GM19023 (cell line): ENCODE measurements around the gene TRIM62.

Experiments used
- ATAC-seq: cut with Tn5 transposase; IDR thresholded peaks from one replicate; pipeline ENCODE4 v1.9.1; 2021; ENCODE audit warnings: mild to moderate bottlenecking, moderate library complexity; ENCODE audit not compliant: unreplicated experiment

TRIM62 gene

DNA sequence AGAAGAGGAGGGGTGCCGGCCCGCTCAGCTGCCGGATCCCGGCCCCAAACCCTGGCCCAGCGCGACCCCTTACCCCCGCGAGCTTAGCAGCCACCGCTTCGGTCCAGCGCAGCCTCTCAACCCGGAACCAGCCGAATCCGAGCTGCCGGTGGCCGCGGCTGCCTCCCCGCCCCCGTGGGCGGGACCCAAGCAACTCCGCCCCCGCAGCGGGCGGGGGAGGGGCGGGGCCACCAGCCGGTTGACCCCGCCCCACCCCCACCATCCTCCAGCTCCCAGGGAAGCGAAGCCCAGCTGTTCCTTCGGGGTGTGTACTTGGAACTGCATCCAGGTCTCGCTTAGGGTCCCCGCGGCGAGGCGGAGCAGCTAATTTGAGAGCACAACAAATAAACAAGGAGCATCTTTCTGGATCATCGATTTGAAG, at the start of gene TRIM62:
TRIM62 (minus strand) TSS at position 123 of the 421 bp plus-strand sequence. CDS start 611 bp downstream, outside the sequence.
- peak; percentile 58 for ATAC-seq

DNA sequence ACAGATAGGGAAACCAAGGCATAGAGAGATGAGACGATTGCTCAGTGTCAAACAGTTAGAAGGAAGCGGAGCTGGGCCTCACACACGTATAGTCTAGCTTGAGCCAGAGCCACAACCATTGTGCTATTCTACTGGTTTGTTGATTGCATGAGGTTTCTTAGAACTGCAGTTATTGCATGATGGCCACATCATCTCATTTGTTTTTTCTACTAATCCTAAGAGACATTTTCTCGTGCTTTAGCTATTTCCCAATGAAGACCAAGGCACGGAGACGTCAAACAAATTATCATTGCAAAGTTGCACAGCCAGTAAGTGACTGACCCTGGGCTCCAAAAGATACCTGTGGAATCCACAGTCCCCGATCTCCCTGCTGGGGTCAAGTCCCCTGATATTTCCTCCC, 49.3 kb upstream of the TRIM62 start:
- no peak for ATAC-seq

DNA sequence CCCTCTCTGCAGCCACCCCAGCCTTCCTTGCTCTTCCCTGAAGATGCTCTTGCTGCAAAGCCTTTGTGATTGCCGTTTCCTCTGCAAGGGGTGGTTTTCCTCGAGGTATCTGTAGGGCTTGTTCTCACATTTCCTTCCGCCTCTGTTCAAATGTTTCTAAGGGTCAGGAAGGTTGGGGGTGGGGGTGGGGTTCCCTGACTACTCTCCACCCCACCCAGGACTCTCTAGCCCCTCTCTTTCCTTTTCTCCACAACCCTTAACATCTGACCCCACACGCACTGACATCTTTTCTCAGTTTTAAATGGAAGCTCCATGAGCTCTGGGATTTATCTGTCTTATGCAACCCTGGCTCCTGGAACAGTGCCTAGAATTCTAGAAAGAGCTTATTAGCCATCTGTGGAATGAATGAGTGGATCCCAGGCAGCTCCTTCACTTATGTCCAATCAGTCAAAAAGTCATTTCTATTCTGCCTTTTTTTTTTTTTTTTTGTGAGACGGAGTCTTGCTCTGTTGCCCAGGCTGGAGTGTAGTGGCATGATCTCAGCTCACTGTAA, 47.2 kb upstream of the TRIM62 start:
- ATAC-seq, result no peak

DNA sequence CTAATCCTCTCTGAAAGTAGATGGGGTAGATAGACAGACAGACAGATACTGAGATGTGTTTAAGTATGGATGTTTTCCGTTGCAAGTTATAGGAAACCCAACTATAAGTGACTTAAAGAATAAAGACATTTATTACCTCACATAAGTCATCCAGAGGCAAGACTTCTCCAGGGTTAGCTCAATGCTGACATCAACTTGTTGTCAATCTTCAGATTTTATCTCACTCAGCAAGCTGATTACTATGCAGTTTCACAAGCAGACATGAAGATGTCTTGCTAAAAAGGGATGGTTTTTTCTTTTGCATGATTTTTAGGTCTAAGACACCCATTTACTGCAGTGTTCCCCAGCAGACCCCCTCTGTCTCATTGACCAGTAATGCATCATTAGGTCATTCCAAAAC, 43.7 kb upstream of the TRIM62 start:
- no peak for ATAC-seq

DNA sequence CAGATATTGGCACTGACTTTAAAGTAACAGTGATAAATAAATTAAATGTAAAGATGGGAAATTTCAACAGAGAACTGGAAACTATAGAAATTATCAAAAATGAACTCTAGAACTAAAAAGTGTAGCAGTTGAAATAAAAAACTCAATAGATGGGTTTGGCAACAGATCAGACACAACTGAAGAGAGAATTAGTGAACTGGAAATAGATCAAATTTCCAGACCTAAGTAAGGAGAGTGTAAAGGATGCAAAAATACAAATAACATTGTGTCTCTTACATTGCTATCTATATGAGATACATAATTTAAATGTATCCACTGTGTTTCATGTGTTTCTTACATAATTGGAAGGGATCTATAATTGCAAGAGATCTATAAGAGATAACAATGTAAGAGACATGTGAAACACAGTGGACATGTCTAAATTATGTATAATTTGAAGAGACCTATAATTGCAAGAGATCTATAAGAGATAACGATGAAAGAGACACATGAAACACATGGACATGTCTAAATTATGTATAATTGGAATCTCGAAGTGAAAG, 42.4 kb upstream of the TRIM62 start:
- ATAC-seq, result no peak

DNA sequence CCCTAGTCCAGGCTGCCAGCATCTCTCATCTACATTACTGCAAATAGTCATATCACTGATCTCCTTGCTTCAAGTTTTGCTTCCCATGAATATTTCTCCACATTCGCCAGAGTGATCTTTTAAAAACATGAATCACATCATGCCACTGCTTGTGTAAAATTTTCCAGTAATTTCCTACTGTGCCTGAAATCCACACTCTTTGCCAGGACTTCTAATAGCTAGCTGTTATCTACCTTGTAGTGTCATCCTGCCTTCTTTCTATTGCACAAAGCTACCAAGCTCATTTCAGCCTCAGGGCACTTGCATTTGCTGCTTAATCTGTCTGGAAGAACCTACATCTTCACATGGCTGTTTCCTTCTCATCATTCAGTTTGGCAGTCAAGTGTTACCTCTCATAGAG, 40.5 kb upstream of the TRIM62 start:
- no peak for ATAC-seq

DNA sequence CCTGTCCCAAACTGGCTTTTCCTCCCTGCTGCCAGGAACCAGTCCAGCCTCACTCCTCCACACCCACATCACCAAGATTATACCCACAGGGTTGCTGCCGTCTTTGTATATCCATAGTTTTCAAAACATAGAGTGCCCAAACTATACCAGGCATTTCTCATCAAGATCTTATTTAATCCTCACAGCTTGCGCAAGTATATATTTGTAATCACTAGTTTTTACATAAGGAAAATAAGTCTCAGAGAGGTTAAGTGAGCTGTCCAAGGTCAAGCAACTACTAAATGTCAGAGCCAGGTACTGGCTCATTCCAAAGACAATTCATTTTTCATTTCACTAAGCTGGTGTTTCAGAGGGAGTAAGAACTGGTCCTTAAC, 39.5 kb upstream of the TRIM62 start:
- ATAC-seq, result no peak

DNA sequence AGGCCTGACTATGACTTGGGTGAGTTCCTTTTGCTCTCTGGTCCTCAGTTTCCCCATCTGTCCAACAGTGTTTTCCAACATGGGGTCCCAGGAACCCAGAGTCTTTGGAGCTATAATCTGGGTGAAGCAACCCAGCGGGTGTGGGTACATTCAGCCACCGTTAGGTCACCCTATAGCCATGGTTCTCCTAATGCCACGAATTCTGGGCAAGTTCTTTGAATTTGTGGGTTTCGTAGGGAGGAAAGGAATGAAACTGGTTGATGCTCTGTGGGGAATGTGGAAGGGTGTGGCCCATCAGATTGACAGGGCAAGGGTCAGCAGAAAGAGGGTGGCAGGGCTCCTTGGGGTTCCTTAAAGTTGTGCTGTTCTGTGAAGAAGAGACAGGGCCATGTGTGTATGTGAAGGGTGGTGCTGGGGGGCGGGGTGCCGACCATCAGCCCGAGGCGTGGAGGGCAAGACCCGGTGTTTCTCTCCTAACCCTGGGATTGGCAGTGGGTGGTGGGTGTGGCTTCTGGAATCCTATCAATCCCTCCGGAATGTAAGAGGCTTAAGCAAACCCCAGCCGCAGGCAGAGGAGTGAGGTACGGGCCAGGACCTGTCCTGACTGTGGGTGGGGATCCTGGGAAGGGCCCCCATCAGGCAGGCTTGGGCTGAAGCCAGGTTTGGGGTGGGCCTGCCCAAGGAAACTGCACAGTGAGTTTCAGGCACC, 39.0 kb upstream of the TRIM62 start:
- ATAC-seq, result no peak

DNA sequence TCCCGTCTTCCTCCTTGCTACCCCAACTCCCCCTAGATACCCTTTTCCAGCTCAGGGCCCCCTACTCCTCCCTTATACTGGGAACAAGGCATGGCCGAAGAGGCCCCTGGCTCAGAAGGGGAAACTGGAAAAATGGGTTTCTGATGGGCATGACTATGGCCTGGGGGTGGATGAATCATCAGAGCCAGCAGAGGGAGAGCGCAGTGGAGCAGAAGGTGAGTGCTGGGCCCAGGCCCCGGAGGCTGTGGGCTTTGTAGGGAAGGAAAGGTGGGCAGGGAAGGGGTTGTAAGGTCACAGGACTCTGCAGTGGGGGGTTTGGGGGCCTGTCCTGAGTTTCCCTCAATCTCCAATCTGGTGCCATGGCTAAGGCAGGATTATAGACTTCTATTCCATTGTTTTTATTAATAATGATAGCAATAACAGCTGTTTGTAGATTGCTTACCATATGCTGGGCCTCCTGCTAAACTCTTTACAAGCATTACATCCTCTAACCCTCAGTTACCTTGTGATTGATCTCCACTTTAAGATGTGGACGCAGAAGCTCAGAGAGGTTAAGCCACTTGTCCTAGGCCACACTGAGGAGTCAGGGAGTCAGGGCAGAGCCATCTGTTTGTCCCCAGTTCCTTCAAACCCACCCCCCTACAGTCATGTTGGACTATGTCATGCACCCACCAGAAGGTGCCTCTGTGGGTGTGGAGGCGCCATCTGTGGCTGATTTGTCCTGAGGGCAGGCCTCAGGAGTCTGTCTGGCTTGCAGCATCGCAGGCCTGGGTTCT, 38.2 kb upstream of the TRIM62 start:
- ATAC-seq, result no peak

DNA sequence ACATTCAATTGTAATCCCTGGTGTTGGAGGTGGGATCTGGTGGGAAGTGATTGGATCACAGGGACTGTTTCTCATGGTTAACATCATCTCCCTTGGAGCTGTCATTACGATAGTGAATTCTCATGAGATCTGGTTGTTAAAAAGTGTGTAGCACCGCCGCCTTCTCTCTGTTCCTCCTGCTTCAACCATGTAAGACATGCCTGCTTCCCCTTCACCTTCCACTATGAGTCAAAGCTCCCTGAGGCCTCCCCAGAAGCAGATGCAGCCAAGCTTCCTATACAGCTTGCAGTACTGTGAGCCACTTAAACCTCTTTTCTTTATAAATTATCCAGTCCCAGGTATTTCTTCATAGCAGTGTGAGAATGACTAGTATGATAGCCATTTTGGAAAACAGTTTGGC, 30.1 kb upstream of the TRIM62 start:
- ATAC-seq, result no peak

DNA sequence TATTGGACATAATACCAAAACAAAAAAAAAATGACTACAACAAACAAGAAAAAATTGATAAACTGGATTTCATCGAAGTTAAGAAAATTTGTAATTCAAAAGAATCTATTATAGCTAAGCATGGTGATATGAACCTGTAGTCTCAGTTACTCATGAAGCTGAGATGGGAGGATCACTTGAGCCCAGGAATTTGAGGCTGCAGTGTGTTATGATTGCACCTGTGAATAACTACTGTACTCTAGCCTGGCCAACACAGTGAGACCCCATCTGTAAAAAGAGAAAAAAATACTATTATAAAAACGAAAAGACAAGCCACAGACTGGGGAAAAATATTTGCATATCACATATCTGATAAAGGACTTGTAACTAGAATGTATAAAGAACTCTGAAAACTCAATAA, 24.5 kb upstream of the TRIM62 start:
- ATAC-seq, result no peak

DNA sequence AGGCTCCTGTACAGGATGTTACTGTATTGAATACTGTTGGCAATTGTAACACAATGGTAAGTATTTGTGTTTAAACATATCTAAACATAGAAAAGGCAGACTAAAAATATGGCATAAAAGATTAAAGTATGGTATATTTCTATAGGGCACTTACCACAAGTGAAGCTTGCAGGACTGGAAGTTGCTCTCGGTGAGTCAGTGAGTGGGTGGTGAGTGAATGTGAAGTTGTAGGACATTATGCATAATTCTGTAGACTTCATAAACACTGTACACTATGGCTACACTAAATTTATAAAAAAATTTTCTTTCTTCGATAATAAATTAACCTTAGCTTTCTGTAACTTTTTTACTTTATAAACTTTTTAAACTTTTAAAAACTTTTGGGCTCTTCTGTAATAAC, 13.7 kb upstream of the TRIM62 start:
- no peak for ATAC-seq

DNA sequence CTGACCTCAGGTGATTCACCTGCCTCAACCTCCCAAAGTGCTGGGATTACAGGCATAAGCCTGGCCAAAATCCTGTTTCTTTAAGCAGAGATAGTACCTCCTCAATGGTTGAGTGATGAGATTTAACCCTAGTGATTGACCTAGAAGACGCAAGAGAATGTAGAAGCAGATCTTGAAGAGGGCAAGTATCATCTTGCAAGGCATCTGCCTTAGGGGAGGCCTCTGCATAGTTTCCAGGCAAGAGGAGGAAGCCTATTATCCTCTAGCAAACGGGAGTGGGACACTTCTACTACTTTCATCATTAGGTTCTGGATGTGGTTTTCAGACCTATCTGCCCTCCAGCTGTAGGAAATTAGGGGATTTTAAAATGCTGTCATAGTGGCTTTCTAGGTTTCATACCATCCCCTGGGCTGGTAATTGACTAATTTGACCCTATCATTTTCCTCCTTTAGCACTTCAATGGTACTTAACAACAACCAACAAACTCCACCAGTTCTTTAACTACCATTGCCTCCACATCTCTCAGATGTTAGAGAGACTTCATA, 10.0 kb upstream of the TRIM62 start:
- ATAC-seq, result no peak

DNA sequence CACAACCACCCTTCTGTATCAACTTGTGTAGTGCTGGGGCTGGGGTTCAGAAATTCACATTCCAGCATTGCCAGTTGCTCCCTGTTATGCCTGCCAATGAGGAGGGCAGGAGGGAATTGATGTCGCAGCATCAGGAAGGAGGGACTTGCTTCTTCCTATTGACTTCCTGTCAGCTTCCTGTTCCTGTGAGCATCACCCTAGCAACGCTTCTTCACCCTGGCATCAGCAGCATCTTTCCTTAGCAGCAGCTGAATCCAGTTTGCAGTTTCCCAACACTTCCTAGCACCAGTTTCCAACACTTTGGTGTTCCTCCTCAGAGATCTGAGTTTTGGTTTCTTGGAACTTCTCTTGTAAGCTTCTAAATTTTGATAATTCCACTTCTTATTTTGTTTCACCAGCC, 8.9 kb upstream of the TRIM62 start:
- ATAC-seq, result no peak

DNA sequence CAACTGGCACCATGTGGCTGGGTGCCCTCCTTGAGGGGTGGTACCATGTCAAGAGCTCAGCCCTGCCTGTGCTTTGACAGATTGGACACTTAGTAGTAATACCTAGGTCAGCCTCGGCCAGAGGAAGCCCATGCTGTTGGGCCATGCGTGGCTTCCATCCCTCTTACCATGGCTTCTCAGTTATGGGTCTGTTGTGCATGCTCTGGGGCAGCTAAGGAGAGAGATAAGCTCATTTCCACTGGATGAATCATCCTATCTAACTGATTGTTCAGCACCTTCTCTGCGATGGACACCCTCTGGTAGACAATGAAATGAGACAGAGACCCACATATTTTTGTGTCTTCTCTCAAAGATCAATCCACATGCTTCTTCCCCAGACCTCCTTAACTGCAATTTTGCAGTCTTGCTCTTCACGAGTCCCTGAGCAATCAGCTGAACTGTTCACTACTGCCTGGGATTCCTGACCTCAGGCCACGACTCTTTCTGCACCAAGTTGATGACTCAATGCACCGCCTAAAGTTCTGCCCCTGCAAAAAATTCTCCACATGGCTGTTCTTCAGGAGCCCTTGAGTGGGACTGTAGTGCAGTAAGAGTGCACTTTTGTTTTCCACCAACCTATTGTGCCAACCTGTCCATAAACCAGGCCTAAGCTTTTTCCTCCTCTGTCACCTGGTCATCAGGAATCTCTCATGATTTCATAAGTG, 6.9 kb upstream of the TRIM62 start:
- no peak for ATAC-seq

DNA sequence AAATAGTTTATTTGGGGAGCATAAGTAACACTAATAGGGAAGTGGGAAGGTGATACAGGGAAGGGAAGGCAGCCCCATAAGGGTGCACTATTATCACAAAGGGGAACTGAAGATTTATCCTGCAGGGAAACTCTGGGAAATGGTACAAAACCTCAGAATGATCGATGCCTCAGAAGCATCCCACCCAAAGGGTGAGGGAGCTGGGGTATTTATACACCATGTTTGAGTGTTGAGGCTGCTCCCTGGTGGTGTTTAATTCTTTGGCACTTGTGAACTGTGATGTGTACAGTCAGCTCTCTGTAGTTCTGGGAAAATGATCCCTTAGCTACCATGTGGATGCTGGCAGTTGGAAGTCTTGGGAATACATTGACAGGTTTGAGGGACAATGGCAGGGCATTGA, 5.1 kb upstream of the TRIM62 start:
- no peak for ATAC-seq

DNA sequence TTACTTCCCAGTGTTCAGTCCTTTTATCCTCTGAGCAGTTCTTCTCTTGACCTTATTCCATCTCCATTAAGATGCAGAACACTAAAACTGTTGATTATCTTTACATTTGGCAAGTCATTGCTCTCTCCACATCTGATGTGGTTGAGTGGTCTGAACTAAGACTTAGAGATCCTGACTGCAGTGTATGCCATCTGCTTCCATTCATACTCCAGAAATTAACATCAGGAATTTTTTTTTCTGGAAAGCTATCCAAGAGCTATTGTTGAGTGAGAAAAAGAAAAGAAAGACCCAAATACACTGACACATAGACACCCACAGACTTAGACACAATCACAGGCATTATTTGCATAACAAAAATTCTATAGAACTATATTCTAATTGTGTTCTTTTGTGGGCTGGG, 3.7 kb upstream of the TRIM62 start:
- no peak for ATAC-seq

DNA sequence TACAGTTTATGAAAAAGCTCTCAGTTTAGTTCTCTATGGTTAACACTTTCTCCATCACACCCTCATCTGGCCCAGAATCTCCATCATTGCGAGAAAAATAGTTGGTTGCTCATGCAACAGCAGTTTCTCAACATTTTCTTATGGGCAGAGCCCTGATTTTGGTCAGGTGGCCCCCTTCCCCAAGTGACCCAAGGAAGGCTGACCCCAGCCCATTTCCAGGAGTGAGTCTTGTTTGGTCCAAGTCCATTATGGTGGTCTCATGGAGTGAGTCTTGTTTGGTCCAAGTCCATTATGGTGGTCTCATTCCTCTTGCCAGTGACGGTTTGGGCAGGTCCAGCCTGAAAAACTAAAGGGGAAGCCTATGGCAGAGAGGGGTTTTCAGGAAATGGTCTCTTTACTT, 1.5 kb upstream of the TRIM62 start:
- ATAC-seq, result no peak

DNA sequence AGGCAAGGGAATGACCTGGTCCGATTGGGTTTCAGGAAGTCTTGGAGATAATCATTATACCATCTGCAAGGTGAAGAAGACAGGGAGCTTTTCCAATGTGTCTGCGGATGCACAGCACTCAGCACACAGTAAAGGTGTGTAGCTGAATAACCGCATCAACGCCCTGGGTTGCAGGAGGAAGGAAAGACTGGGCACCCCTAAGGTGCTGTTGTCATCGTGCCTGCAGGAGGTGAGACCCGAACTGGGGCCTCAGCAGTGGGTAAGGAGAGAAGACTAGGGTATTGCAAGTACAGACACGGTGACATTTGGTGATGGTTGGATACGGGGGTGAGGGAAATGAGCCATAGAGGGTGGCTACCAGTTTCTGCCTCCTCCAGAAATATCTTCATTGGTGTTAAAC, 1.1 kb upstream of the TRIM62 start:
- no peak for ATAC-seq

DNA sequence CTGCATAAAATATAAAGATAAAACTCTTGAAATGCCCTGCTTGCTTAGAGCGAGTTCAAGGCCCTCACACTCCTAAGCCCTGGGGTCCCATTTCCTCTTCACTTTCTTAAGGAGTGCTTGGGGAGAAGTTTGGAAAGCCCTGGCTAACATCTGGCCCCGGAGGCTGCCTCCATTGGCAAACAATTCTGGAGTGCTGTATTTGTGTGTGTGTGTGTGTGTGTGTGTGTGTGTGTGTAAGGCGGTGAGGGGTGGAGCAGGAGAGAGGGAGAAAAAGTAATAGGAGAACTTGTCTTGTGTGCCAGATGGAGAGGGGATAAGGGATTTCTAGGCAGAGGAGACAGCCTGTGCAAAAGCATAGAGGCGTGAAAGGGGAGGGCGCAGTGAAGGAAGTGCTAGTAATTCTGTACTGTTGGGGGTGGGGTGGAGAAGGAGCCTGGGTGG, 578 bp upstream of the TRIM62 start:
- no peak for ATAC-seq
